Effector memory CD8-positive, alpha-beta T cell (primary cell): ENCODE measurements around the gene NXNL2.

Experiments
- ATAC-seq: fragments of 150-1000 bp; cut with Tn5 transposase; replicated peaks from 2 replicates; pipeline ENCODE4 v1.10.0; 2021; ENCODE audit warnings: mild to moderate bottlenecking, moderate library complexity
- DNase-seq, 3 experiments: peaks; one replicate each; pipeline ENCODE4 v3.0.0; 2021
- H3K27ac Mint-ChIP-seq, 2 donors: one replicate each; pipeline ENCODE4 v1.8.0; 2022; ENCODE audit warnings: mild to moderate bottlenecking in 2 of 2, mixed read lengths in 2 of 2, moderate library complexity in 2 of 2
- H3K27me3 Mint-ChIP-seq, 2 donors: one replicate each; pipeline ENCODE4 v1.8.0; 2022; ENCODE audit warnings: mixed read lengths in 2 of 2
- H3K36me3 Mint-ChIP-seq: one replicate; pipeline ENCODE4 v1.8.0; 2022; ENCODE audit warnings: mild to moderate bottlenecking, moderate library complexity, mixed read lengths; ENCODE audit not compliant: insufficient read depth
- H3K4me1 Mint-ChIP-seq, 2 donors: one replicate each; pipeline ENCODE4 v1.8.0; 2022; ENCODE audit warnings: low read depth in 2 of 2, mixed read lengths in 2 of 2
- H3K4me3 Mint-ChIP-seq, 2 donors: one replicate each; pipeline ENCODE4 v1.8.0; 2022; ENCODE audit warnings: mild to moderate bottlenecking in 2 of 2, mixed read lengths in 2 of 2, moderate library complexity in 2 of 2
- H3K9me3 Mint-ChIP-seq, 2 donors: one replicate each; pipeline ENCODE4 v1.8.0; 2022; ENCODE audit warnings: mixed read lengths in 2 of 2

The NXNL2 gene

DNA sequence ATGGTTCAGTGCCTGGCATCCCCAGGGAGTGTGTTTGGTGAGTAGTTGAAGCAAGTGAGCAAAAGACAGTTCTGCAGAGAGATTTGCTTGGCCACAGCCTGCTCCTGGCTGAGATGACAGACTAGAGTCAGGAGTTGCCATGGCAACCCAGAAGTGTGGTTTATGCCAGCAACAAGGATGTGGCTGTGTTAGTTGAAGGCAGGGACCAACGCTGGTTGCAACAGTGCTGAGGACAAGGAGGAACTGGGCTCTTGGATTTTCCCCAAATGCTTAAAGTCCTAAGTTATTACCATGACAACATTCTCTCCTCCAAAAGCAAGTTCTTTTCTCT lies 2.7 kb downstream of the NXNL2 start:
- Mint-ChIP-seq H3K27me3 (peaks cover 40 to 75% of the 10 kb centered on the region in 2 donors), H3K9me3 (no peaks in the 10 kb centered on the region), H3K27ac (no peak overlapping the region), H3K4me1 (peaks cover 9% of the 10 kb centered on the region in 2 donors), H3K36me3 (no peaks in the 10 kb centered on the region), H3K4me3 (no peak overlapping the region)
- peak; percentile 45 for ATAC-seq
- DNase-seq: no peak

DNA sequence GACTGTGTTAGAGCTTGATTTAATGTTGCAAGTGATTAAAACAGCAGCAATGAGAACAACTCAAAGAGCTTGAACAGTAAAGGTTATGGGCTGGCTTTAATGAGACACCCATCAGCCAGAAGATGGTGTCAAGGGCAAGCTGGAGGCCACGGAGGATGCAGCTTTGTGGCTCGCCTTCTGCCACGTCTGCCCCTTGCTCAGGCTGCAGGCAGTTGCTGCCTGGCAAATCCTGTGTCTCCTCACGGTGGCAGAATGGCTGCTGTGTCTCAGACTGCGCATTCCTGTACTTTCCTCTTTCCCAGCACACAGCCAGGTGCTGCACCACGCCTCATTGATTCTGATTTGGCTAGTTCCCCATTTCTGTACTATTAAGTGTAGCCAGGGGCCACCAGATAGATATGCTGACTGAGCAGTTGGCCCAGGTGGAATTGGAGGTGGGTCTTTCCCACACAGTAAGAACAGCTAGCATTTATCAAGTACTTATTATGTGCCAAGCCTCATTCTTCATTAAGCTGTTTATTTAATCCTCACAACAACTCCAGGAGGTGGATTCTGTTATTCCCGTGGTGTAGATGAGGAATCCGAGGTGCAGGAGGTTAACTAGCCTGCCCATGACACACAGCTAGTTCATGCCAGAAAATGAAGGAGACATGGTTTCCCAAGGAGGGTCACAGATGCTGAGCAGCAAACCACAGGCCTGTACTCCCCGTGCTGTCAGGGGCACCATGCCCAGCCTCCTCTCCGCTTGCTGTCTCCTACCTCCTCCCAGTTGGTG lies 3.5 kb downstream of the NXNL2 start:
- ATAC-seq: no peak
- Mint-ChIP-seq H3K4me1 (peaks cover 5 to 7% of the 10 kb centered on the region in 2 donors), H3K9me3 (no peaks in the 10 kb centered on the region), H3K36me3 (no peaks in the 10 kb centered on the region), H3K27ac (no peak overlapping the region), H3K4me3 (no peak overlapping the region), H3K27me3 (peaks cover 33 to 72% of the 10 kb centered on the region in 2 donors)
- no peak for DNase-seq

- peaks cover 27 to 72% of the 10 kb centered on the region in 2 donors for H3K27me3 Mint-ChIP-seq
- ATAC-seq (no peak), DNase-seq (no peak)
- H3K9me3 Mint-ChIP-seq: no peaks in the 10 kb centered on the region
- H3K4me1 Mint-ChIP-seq: peaks cover 0 to 4% of the 10 kb centered on the region in 2 donors
- no peaks in the 10 kb centered on the region for H3K36me3 Mint-ChIP-seq
- no peak overlapping the region for H3K27ac Mint-ChIP-seq
- H3K4me3 Mint-ChIP-seq: no peak overlapping the region
These were observed 4.3 kb downstream of the NXNL2 start for GRCh38 chr9:88539246-88539645.

GRCh38 chr9:88540251-88540763 lies 5.3 kb downstream of the NXNL2 start:
- DNase-seq: no peak
- no peak for ATAC-seq
- Mint-ChIP-seq H3K36me3 (no peaks in the 10 kb centered on the region), H3K27ac (no peak overlapping the region), H3K4me3 (no peak overlapping the region), H3K4me1 (peaks cover 0 to 4% of the 10 kb centered on the region in 2 donors), H3K27me3 (peaks cover 31 to 76% of the 10 kb centered on the region in 2 donors), H3K9me3 (no peaks in the 10 kb centered on the region)

GRCh38 chr9:88544245-88544644 lies 9.3 kb downstream of the NXNL2 start:
- no peak overlapping the region for H3K27ac Mint-ChIP-seq
- no peak for ATAC-seq
- H3K27me3 Mint-ChIP-seq: peaks cover 19 to 50% of the 10 kb centered on the region in 2 donors
- no peaks in the 10 kb centered on the region for H3K9me3 Mint-ChIP-seq
- DNase-seq: no peak
- no peaks in the 10 kb centered on the region for H3K4me1 Mint-ChIP-seq
- no peak overlapping the region for H3K4me3 Mint-ChIP-seq
- H3K36me3 Mint-ChIP-seq: no peaks in the 10 kb centered on the region

DNA sequence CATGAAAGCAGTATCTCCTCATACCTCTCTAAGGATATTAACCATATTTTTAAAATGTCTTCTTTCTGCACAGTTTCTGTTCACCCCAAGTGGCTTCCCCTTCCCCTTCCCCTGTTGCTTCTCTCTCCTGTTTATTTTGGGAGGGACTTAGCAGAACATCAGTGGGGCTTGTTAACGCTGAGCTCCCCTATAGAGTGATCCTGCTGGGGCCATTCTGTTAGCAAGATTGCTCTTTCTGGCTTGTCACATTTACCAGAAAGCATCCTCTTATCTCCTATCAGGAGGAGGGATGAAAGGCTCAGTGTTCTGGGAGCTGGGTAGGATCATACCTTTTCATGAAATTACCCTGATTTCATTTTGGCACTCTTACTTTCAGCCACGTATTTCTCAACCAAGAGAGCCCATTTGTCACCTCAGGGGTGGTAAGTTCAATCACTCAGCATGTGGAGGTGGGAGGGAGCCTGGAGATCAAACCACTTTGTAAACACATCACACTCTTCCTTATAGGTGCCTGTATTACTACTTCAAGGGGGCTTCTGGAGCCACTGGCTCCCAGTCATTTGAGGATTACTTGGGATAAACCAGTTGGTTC lies 16.7 kb downstream of the NXNL2 start:
- Mint-ChIP-seq H3K36me3 (no peaks in the 10 kb centered on the region), H3K4me3 (no peak overlapping the region), H3K4me1 (no peaks in the 10 kb centered on the region), H3K9me3 (no peaks in the 10 kb centered on the region), H3K27me3 (peaks cover 16 to 41% of the 10 kb centered on the region in 2 donors), H3K27ac (no peak overlapping the region)
- no peak for DNase-seq
- no peak for ATAC-seq

- no peak for DNase-seq
- H3K4me3 Mint-ChIP-seq: no peak overlapping the region
- H3K27me3 Mint-ChIP-seq: peaks cover 16 to 50% of the 10 kb centered on the region in 2 donors
- H3K4me1 Mint-ChIP-seq: no peaks in the 10 kb centered on the region
- no peak for ATAC-seq
- no peaks in the 10 kb centered on the region for H3K9me3 Mint-ChIP-seq
- no peak overlapping the region for H3K27ac Mint-ChIP-seq
- no peaks in the 10 kb centered on the region for H3K36me3 Mint-ChIP-seq
These were observed 18.4 kb downstream of the NXNL2 start for GRCh38 chr9:88553350-88553749.

GRCh38 chr9:88555268-88555980 lies 20.4 kb downstream of the NXNL2 start:
- H3K9me3 Mint-ChIP-seq: no peaks in the 10 kb centered on the region
- H3K27ac Mint-ChIP-seq: no peak overlapping the region
- no peaks in the 10 kb centered on the region for H3K36me3 Mint-ChIP-seq
- ATAC-seq: no peak
- H3K4me3 Mint-ChIP-seq: no peak overlapping the region
- no peaks in the 10 kb centered on the region for H3K4me1 Mint-ChIP-seq
- no peak for DNase-seq
- H3K27me3 Mint-ChIP-seq: peaks cover 16 to 60% of the 10 kb centered on the region in 2 donors

DNA sequence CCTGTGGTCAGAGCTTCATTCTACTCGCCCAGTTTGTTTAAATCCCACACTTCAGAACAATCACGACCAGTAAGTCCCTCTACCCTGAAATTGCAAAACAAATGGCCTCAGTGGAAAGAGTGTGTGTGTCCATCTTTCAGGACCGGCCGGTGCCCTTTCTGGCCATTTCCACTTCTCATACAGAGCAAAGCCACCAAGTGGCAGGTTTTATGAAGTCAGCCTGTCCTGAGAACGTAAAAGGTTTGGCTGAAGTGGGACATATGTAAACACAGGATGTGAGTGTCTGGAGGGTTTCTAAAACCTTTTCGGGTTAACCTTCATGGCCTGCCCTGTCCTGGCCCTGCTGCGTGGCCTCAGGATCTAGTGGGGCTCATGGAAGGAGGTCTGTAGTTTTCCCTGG lies 24.7 kb downstream of the NXNL2 start:
- H3K36me3 Mint-ChIP-seq: no peaks in the 10 kb centered on the region
- no peak overlapping the region for H3K27ac Mint-ChIP-seq
- ATAC-seq (no peak), DNase-seq (no peak)
- H3K27me3 Mint-ChIP-seq: peaks cover 12 to 63% of the 10 kb centered on the region in 2 donors
- H3K4me1 Mint-ChIP-seq: no peaks in the 10 kb centered on the region
- H3K4me3 Mint-ChIP-seq: no peak overlapping the region
- H3K9me3 Mint-ChIP-seq: no peaks in the 10 kb centered on the region

GRCh38 chr9:88567870-88568269 lies 32.9 kb downstream of the NXNL2 start:
- no peaks in the 10 kb centered on the region for H3K36me3 Mint-ChIP-seq
- ATAC-seq: no peak
- no peak for DNase-seq
- no peak overlapping the region for H3K27ac Mint-ChIP-seq
- H3K9me3 Mint-ChIP-seq: no peaks in the 10 kb centered on the region
- no peaks in the 10 kb centered on the region for H3K4me1 Mint-ChIP-seq
- H3K4me3 Mint-ChIP-seq: no peak overlapping the region
- peaks cover 11 to 40% of the 10 kb centered on the region in 2 donors for H3K27me3 Mint-ChIP-seq

DNA sequence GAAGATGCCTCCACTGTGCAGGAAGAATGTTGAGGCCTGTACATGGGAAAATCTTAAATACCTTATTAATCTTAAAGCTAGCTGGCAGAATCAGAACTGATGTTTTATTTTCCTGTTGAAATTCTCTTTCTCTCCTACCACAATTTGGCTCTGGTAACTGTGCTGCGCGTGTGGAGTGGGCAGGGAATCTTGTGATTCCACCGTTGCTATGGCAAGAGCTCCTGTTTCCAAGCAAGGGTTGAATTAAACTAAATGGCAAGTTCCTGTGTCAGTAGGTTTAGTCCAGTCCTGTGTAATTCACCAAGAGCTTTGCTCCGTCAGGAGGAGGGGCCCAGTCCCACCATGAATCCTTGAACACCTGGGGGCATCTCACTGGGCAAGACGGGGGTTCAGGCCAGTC lies 36.4 kb downstream of the NXNL2 start:
- Mint-ChIP-seq H3K36me3 (no peaks in the 10 kb centered on the region), H3K27ac (no peak overlapping the region), H3K9me3 (no peaks in the 10 kb centered on the region), H3K4me1 (no peaks in the 10 kb centered on the region), H3K27me3 (peaks cover 21 to 61% of the 10 kb centered on the region in 2 donors), H3K4me3 (no peak overlapping the region)
- no peak for ATAC-seq
- DNase-seq: no peak

DNA sequence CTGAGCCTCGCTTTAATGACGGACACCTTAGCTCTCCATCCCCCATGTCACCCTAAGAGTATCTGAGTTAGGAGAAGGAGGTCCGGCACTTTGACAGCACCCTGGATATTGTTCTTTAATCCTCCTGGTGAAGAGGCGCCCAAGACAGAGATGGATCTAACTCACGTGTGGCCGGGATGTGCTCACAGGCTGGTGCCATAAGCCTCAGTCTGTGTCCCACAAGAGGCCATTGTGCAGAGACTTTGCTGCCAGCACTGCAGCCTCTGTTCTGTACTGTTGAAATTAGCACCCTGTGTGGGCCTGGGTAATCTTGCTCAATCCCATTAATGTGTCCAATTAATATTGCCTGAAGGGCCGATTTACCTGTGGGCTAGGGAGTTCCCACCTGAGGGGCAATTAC lies 37.7 kb downstream of the NXNL2 start:
- Mint-ChIP-seq H3K9me3 (no peaks in the 10 kb centered on the region), H3K27me3 (peaks cover 21 to 74% of the 10 kb centered on the region in 2 donors), H3K27ac (no peak overlapping the region), H3K36me3 (no peaks in the 10 kb centered on the region), H3K4me1 (no peaks in the 10 kb centered on the region), H3K4me3 (no peak overlapping the region)
- DNase-seq (no peak), ATAC-seq (no peak)

GRCh38 chr9:88574953-88575352 lies 40.0 kb downstream of the NXNL2 start:
- Mint-ChIP-seq H3K4me3 (no peak overlapping the region), H3K4me1 (peaks cover 3 to 4% of the 10 kb centered on the region in 2 donors), H3K27ac (no peak overlapping the region), H3K9me3 (no peaks in the 10 kb centered on the region), H3K36me3 (no peaks in the 10 kb centered on the region), H3K27me3 (peaks cover 15 to 72% of the 10 kb centered on the region in 2 donors)
- ATAC-seq: no peak
- no peak for DNase-seq
